ENCODE results near the gene JAGN1. TPM values are rescaled to one million over a fixed set of nuclear protein-coding genes. Genes with fewer than 3 reads are reported as not detected.

JAGN1 gene
- polyA plus RNA-seq, 1 of the 3 experiments (the other 2 are of a cell fraction) = 41.6 TPM

DNA sequence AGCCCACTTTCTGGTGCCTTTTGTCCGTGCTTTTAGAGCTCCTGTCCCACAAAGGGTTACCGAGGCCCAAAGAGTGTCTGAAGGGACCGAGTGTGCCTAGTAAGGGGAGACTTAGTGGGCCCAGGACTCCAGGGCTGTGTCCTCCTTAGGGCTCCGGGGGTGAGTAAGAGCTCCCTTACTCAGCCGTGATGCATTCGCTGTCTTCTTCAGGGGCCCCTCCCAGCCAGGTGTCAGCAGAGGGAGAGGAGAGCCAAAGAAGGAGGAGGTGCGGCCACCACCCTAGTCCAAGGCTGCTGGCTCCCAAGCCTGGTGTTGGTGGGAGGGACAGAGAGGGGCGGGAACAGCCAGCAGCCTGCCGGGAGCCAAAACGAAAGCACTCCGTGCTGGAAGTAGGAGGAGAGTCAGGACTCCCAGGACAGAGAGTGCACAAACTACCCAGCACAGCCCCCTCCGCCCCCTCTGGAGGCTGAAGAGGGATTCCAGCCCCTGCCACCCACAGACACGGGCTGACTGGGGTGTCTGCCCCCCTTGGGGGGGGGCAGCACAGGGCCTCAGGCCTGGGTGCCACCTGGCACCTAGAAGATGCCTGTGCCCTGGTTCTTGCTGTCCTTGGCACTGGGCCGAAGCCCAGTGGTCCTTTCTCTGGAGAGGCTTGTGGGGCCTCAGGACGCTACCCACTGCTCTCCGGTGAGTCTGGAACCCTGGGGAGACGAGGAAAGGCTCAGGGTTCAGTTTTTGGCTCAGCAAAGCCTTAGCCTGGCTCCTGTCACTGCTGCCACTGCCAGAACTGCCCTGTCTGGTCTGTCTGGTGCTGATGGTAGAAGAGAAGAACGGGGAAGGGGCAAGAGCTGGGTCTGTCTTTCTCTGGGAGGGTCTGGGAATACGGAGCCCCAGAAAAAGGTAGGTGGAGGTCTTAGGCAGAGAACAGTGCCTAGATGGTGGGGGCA, 26.6 kb downstream of the JAGN1 start, which contains the start of gene IL17RC:
TSS of gene IL17RC (plus strand) at position 365 of the 947 bp plus-strand sequence. CDS start at position 583, 218 bp downstream.
- Histone ChIP-seq H3K36me3 (replicated peaks in 1 of 2; ENCODE audit: control insufficient read depth in 1 of 2, insufficient read depth in 2 of 2, low read length in 1 of 2) (no peaks in the 10 kb centered on the region), H3F3A (replicated peaks; ENCODE audit: insufficient read depth) (peaks cover 6% of the 10 kb centered on the region), H2AFZ (ENCODE audit: low read depth) (peak within 1 kb of the TSS; percentile 93; the same call in 1 of the 2 replicates), H3K4me2 (peak within 1 kb of the TSS; percentile 86), H3K9me2 (no peaks in the 10 kb centered on the region), H4K20me1 (ENCODE audit: insufficient read depth) (no peaks in the 10 kb centered on the region), H3K4me3 (ENCODE audit: low read depth in 2 of 2, low read length in 1 of 2) (peak within 1 kb of the TSS; percentile 48 to 55), H3K9ac (peak within 1 kb of the TSS; percentile 44), H3K27me3 (ENCODE audit: insufficient read depth) (no peaks in the 10 kb centered on the region), H3K27ac (ENCODE audit: low read depth in 2 of 2, low read length in 1 of 2) (peak within 1 kb of the TSS; percentile 55 to 60; a peak in 3 of 4 replicates), H3K79me2 (ENCODE audit: insufficient read depth) (no peaks in the 10 kb centered on the region), H3K4me1 (ENCODE audit: control insufficient read depth in 1 of 2, insufficient read depth in 2 of 2, low read depth in 1 of 2, low read length in 1 of 2) (peaks cover 6 to 44% of the 10 kb centered on the region in 2 experiments; a peak in 3 of 4 replicates), H3K9me3 (no peaks in the 10 kb centered on the region)
- TF ChIP-seq, protein P1, sequence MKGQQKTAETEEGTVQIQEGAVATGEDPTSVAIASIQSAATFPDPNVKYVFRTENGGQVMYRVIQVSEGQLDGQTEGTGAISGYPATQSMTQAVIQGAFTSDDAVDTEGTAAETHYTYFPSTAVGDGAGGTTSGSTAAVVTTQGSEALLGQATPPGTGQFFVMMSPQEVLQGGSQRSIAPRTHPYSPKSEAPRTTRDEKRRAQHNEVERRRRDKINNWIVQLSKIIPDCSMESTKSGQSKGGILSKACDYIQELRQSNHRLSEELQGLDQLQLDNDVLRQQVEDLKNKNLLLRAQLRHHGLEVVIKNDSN (IDR thresholded peaks at IDR 0.05; ENCODE audit: borderline replicate concordance, low read depth) = no peak
- TF ChIP-seq EP300 (IDR thresholded peaks at IDR 0.05; ENCODE audit: borderline replicate concordance in 1 of 2, low read depth in 1 of 2, low read length in 1 of 2) (no peak), POLR2AphosphoS5 (IDR thresholded peaks at IDR 0.05; ENCODE audit: low read depth, low read length) (peak; percentile 48), RAD21 (IDR thresholded peaks at IDR 0.05; ENCODE audit: low read length) (no peak), TCF12 (IDR thresholded peaks at IDR 0.05) (peak; percentile 7; the same call in 1 of the 2 replicates), NRF1 (IDR thresholded peaks at IDR 0.05; ENCODE audit: low read depth, low read length) (no peak), FOXM1 (IDR thresholded peaks at IDR 0.05; ENCODE audit: low read depth) (no peak), YY1 (IDR thresholded peaks at IDR 0.05; ENCODE audit: low read depth) (no peak), GABPA (IDR thresholded peaks at IDR 0.05; ENCODE audit: low read depth) (no peak), EZH2phosphoT487 (IDR thresholded peaks at IDR 0.05; ENCODE audit: borderline replicate concordance, low read depth) (no peak), JUND (IDR thresholded peaks at IDR 0.05) (no peak), NFIC (IDR thresholded peaks at IDR 0.05; ENCODE audit: borderline replicate concordance) (no peak)
- TF ChIP-seq, protein P2, sequence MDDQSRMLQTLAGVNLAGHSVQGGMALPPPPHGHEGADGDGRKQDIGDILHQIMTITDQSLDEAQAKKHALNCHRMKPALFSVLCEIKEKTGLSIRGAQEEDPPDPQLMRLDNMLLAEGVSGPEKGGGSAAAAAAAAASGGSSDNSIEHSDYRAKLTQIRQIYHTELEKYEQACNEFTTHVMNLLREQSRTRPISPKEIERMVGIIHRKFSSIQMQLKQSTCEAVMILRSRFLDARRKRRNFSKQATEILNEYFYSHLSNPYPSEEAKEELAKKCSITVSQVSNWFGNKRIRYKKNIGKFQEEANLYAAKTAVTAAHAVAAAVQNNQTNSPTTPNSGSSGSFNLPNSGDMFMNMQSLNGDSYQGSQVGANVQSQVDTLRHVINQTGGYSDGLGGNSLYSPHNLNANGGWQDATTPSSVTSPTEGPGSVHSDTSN (IDR thresholded peaks at IDR 0.05) = no peak
- TF ChIP-seq, protein P3, sequence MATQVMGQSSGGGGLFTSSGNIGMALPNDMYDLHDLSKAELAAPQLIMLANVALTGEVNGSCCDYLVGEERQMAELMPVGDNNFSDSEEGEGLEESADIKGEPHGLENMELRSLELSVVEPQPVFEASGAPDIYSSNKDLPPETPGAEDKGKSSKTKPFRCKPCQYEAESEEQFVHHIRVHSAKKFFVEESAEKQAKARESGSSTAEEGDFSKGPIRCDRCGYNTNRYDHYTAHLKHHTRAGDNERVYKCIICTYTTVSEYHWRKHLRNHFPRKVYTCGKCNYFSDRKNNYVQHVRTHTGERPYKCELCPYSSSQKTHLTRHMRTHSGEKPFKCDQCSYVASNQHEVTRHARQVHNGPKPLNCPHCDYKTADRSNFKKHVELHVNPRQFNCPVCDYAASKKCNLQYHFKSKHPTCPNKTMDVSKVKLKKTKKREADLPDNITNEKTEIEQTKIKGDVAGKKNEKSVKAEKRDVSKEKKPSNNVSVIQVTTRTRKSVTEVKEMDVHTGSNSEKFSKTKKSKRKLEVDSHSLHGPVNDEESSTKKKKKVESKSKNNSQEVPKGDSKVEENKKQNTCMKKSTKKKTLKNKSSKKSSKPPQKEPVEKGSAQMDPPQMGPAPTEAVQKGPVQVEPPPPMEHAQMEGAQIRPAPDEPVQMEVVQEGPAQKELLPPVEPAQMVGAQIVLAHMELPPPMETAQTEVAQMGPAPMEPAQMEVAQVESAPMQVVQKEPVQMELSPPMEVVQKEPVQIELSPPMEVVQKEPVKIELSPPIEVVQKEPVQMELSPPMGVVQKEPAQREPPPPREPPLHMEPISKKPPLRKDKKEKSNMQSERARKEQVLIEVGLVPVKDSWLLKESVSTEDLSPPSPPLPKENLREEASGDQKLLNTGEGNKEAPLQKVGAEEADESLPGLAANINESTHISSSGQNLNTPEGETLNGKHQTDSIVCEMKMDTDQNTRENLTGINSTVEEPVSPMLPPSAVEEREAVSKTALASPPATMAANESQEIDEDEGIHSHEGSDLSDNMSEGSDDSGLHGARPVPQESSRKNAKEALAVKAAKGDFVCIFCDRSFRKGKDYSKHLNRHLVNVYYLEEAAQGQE (IDR thresholded peaks at IDR 0.05; ENCODE audit: low read depth, low read length) = no peak
- TF ChIP-seq, protein P4, sequence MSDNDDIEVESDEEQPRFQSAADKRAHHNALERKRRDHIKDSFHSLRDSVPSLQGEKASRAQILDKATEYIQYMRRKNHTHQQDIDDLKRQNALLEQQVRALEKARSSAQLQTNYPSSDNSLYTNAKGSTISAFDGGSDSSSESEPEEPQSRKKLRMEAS (IDR thresholded peaks at IDR 0.05; ENCODE audit: low read depth) = 0 out of 2 replicates have a peak, but pooled peaks have one; percentile 26
- 54% methylated on average over 13 of the region's 19 CpGs for WGBS (ENCODE audit: low lambda C conversion rate)
- peak; percentile 70 for DNase-seq
- ChIA-PET CTCF (interaction anchor here (0.6 to 3.7 kb wide), 3 partner anchors 9 to 201 kb away, joined by 3 to 31 read pairs (median 5); partner anchors contain the start of gene CRELD1), POLR2A (no interaction called here)
